ENCODE measurements around the gene KRT71.
"Not testable (repeated sequence)": the region's sequence is repeated elsewhere in the genome, so short reads cannot be mapped to it uniquely, and the experiment has no call there.

Gene KRT71

GRCh38 chr12:52517888-52518287 lies 35.1 kb downstream of the KRT71 start:
- Histone ChIP-seq H3K9me3 (ENCODE audit: control insufficient read depth, insufficient read depth, low read length) (no peaks in the 10 kb centered on the region), H3K36me3 (ENCODE audit: control insufficient read depth, insufficient read depth, low read length) (no peaks in the 10 kb centered on the region), H3K4me1 (ENCODE audit: control insufficient read depth, insufficient read depth, low read length) (no peaks in the 10 kb centered on the region), H3K9ac (ENCODE audit: low read depth, low read length) (no peak overlapping the region), H3K4me3 (ENCODE audit: low read depth, low read length) (no peak overlapping the region), H3K27me3 (ENCODE audit: control insufficient read depth, insufficient read depth, low read length) (no peaks in the 10 kb centered on the region)

DNA sequence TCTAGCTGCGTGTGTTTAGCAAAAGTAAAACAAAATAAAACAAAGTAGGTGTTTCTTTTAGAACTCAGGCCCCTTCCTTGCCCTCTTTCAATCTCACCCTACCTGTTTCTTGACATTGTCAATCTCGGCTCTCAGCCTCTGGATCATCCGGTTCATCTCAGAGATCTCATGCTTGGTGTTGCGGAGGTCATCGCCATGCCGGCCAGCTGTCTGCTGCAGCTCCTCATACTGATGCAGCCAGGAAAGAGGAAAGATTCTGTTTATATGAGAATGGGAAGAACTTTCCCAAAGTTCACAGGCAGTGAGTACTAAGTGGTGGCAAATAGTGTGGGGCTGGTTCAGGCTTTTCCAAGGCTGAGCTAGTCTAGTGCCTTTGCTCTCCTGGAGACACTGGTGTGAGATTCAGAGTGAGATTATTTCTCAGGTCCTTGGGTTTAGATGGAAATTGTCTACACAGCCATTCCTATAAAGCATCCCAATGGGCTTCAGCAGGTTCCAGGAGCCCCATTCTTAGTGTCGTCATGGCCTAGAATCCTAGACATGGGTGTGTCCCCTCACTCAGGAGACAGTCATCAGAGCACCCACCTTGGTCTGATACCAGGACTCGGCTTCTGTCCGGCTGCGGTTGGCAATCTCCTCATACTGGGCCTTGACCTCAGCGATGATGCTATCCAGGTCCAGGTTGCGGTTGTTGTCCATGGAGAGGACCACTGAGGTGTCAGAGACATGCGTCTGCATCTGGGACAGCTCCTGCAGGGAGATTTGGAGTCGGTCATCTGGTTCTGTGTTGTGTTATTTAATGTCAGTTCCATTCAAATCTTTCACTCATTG lies 35.7 kb downstream of the KRT71 start:
- H3K9ac ChIP-seq (ENCODE audit: low read depth, low read length), result no peak overlapping the region
- no peak overlapping the region for H3K4me3 ChIP-seq (ENCODE audit: low read depth, low read length)
- no peaks in the 10 kb centered on the region for H3K4me1 ChIP-seq (ENCODE audit: control insufficient read depth, insufficient read depth, low read length)
- no peaks in the 10 kb centered on the region for H3K27me3 ChIP-seq (ENCODE audit: control insufficient read depth, insufficient read depth, low read length)
- H3K9me3 ChIP-seq (ENCODE audit: control insufficient read depth, insufficient read depth, low read length), result no peaks in the 10 kb centered on the region
- H3K36me3 ChIP-seq (ENCODE audit: control insufficient read depth, insufficient read depth, low read length), result no peaks in the 10 kb centered on the region

DNA sequence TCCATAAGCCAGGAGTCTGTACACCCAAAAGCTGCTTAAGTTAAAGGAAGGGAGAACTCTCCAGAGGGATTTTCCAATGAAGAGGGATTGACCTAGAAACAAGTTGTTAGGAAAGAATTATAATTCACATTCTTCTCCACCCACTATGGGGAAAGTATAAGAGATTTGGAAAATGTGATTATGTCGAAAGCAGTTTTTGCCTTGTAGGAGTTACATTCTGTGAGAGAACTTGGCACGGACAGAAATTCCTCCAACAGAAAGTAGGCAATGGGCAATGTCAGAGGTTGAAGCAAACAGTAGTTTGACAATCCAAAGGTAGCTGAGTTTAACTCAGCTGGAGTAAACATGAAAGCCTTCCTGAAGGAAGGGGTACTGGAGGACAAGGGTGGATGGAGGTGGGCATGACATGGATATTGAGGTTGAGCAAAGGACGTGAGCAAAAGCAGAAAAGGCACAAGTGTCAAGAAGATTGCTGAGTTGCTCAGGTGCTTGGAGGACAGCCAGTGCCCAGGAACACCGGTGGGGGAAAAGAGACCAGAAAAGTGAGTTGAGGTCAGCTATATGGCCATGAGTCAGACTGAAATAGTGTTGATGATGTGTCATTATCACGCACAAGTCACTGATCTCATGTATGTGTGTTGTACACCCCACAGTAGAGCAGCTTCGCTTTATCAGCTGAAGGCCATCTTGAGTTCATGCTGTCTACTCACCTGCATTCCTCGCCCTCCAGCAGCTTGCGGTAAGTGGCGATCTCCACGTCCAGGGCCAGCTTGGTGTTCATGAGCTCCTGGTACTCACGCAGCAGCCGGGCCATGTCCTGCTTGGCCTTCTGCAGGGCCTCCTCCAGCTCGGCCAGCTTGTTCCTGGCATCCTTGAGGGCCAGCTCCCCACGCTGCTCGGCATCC lies 36.8 kb downstream of the KRT71 start:
- H3K36me3 ChIP-seq (ENCODE audit: control insufficient read depth, insufficient read depth, low read length), result no peaks in the 10 kb centered on the region
- no peaks in the 10 kb centered on the region for H3K9me3 ChIP-seq (ENCODE audit: control insufficient read depth, insufficient read depth, low read length)
- H3K9ac ChIP-seq (ENCODE audit: low read depth, low read length), result no peak overlapping the region
- no peaks in the 10 kb centered on the region for H3K27me3 ChIP-seq (ENCODE audit: control insufficient read depth, insufficient read depth, low read length)
- H3K4me3 ChIP-seq (ENCODE audit: low read depth, low read length), result no peak overlapping the region
- H3K4me1 ChIP-seq (ENCODE audit: control insufficient read depth, insufficient read depth, low read length), result no peaks in the 10 kb centered on the region

GRCh38 chr12:52515319-52515646 lies 37.7 kb downstream of the KRT71 start:
- Histone ChIP-seq H3K9me3 (ENCODE audit: control insufficient read depth, insufficient read depth, low read length) (no peaks in the 10 kb centered on the region), H3K36me3 (ENCODE audit: control insufficient read depth, insufficient read depth, low read length) (no peaks in the 10 kb centered on the region), H3K27me3 (ENCODE audit: control insufficient read depth, insufficient read depth, low read length) (no peaks in the 10 kb centered on the region), H3K4me1 (ENCODE audit: control insufficient read depth, insufficient read depth, low read length) (no peaks in the 10 kb centered on the region), H3K4me3 (ENCODE audit: low read depth, low read length) (no peak overlapping the region), H3K9ac (ENCODE audit: low read depth, low read length) (no peak overlapping the region)

- Histone ChIP-seq H3K27me3 (ENCODE audit: control insufficient read depth, insufficient read depth, low read length) (no peaks in the 10 kb centered on the region), H3K9me3 (ENCODE audit: control insufficient read depth, insufficient read depth, low read length) (no peaks in the 10 kb centered on the region), H3K9ac (ENCODE audit: low read depth, low read length) (no peak overlapping the region), H3K4me3 (ENCODE audit: low read depth, low read length) (no peak overlapping the region), H3K4me1 (ENCODE audit: control insufficient read depth, insufficient read depth, low read length) (no peaks in the 10 kb centered on the region), H3K36me3 (ENCODE audit: control insufficient read depth, insufficient read depth, low read length) (no peaks in the 10 kb centered on the region)
Observed at GRCh38 chr12:52514471-52515318, 38.2 kb downstream of the KRT71 start.

DNA sequence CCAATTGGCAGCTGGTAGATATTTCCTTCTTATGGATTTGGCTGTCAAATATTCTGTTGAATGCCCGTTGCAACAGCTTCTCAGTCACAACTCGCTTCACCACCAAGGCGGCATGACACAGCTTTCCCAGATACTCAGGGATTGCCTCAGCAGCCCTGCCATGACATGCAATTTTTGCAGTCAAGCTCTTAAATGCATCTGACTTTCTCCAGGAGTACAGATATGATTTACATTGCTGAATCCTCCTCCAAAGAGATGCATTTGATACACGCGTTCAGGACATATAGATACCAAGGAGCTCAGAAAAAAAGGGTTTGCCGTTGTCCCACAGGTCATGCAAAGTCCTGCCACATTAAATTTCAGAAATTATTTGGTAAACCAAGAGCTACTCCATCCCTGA lies 39.2 kb downstream of the KRT71 start:
- Histone ChIP-seq H3K4me1 (ENCODE audit: control insufficient read depth, insufficient read depth, low read length) (no peaks in the 10 kb centered on the region), H3K9ac (ENCODE audit: low read depth, low read length) (no peak overlapping the region), H3K9me3 (ENCODE audit: control insufficient read depth, insufficient read depth, low read length) (no peaks in the 10 kb centered on the region), H3K36me3 (ENCODE audit: control insufficient read depth, insufficient read depth, low read length) (no peaks in the 10 kb centered on the region), H3K27me3 (ENCODE audit: control insufficient read depth, insufficient read depth, low read length) (no peaks in the 10 kb centered on the region), H3K4me3 (ENCODE audit: low read depth, low read length) (no peak overlapping the region)

GRCh38 chr12:52508211-52508610 lies 44.7 kb downstream of the KRT71 start:
- H3K4me3 ChIP-seq (ENCODE audit: low read depth, low read length), result no peak overlapping the region
- no peaks in the 10 kb centered on the region for H3K9me3 ChIP-seq (ENCODE audit: control insufficient read depth, insufficient read depth, low read length)
- no peak overlapping the region for H3K9ac ChIP-seq (ENCODE audit: low read depth, low read length)
- no peaks in the 10 kb centered on the region for H3K4me1 ChIP-seq (ENCODE audit: control insufficient read depth, insufficient read depth, low read length)
- H3K36me3 ChIP-seq (ENCODE audit: control insufficient read depth, insufficient read depth, low read length), result no peaks in the 10 kb centered on the region
- H3K27me3 ChIP-seq (ENCODE audit: control insufficient read depth, insufficient read depth, low read length), result no peaks in the 10 kb centered on the region

GRCh38 chr12:52506858-52507715 lies 45.9 kb downstream of the KRT71 start:
- Histone ChIP-seq H3K27me3 (ENCODE audit: control insufficient read depth, insufficient read depth, low read length) (no peaks in the 10 kb centered on the region), H3K36me3 (ENCODE audit: control insufficient read depth, insufficient read depth, low read length) (no peaks in the 10 kb centered on the region), H3K9me3 (ENCODE audit: control insufficient read depth, insufficient read depth, low read length) (no peaks in the 10 kb centered on the region), H3K4me1 (ENCODE audit: control insufficient read depth, insufficient read depth, low read length) (no peaks in the 10 kb centered on the region), H3K4me3 (ENCODE audit: low read depth, low read length) (no peak overlapping the region), H3K9ac (ENCODE audit: low read depth, low read length) (no peak overlapping the region)

GRCh38 chr12:52502877-52503276 lies 50.1 kb downstream of the KRT71 start:
- no peaks in the 10 kb centered on the region for H3K9me3 ChIP-seq (ENCODE audit: control insufficient read depth, insufficient read depth, low read length)
- H3K4me1 ChIP-seq (ENCODE audit: control insufficient read depth, insufficient read depth, low read length), result no peaks in the 10 kb centered on the region
- no peaks in the 10 kb centered on the region for H3K27me3 ChIP-seq (ENCODE audit: control insufficient read depth, insufficient read depth, low read length)
- no peak overlapping the region for H3K4me3 ChIP-seq (ENCODE audit: low read depth, low read length)
- no peak overlapping the region for H3K9ac ChIP-seq (ENCODE audit: low read depth, low read length)
- no peaks in the 10 kb centered on the region for H3K36me3 ChIP-seq (ENCODE audit: control insufficient read depth, insufficient read depth, low read length)

- H3K27me3 ChIP-seq (ENCODE audit: control insufficient read depth, insufficient read depth, low read length), result no peaks in the 10 kb centered on the region
- no peak overlapping the region for H3K4me3 ChIP-seq (ENCODE audit: low read depth, low read length)
- H3K9me3 ChIP-seq (ENCODE audit: control insufficient read depth, insufficient read depth, low read length), result no peaks in the 10 kb centered on the region
- H3K36me3 ChIP-seq (ENCODE audit: control insufficient read depth, insufficient read depth, low read length), result no peaks in the 10 kb centered on the region
- H3K9ac ChIP-seq (ENCODE audit: low read depth, low read length), result no peak overlapping the region
- no peaks in the 10 kb centered on the region for H3K4me1 ChIP-seq (ENCODE audit: control insufficient read depth, insufficient read depth, low read length)
Observed at GRCh38 chr12:52501490-52501889, 51.5 kb downstream of the KRT71 start.

- H3K9ac ChIP-seq (ENCODE audit: low read depth, low read length); H3K4me1 ChIP-seq (ENCODE audit: control insufficient read depth, insufficient read depth, low read length); H3K36me3 ChIP-seq (ENCODE audit: control insufficient read depth, insufficient read depth, low read length); H3K27me3 ChIP-seq (ENCODE audit: control insufficient read depth, insufficient read depth, low read length); H3K4me3 ChIP-seq (ENCODE audit: low read depth, low read length); H3K9me3 ChIP-seq (ENCODE audit: control insufficient read depth, insufficient read depth, low read length): not testable (repeated sequence)
Observed at GRCh38 chr12:52500574-52500973, 52.4 kb downstream of the KRT71 start.
